H9 (cell line): ENCODE results near the gene IGDCC3. TPM values are rescaled to one million over a fixed set of nuclear protein-coding genes. Genes with fewer than 3 reads are reported as not detected.

Experiments used
- DNase-seq: peaks from one replicate; pipeline ENCODE4 v3.0.0-alpha.2; 2017
- H2AFZ ChIP-seq: one replicate; pipeline ENCODE4 v1.6.1; 2013; ENCODE audit warnings: mild to moderate bottlenecking, low read length, control low read depth, moderate library complexity
- H2AK5ac ChIP-seq: 2 replicates; pipeline ENCODE4 v1.6.1; 2013; ENCODE audit warnings: low read length, control low read depth, mixed read lengths; ENCODE audit not compliant: insufficient read length
- H2BK120ac ChIP-seq: one replicate; pipeline ENCODE4 v1.6.1; 2013; ENCODE audit warnings: low read depth, mild to moderate bottlenecking, low read length, control low read depth, inconsistent platforms; ENCODE audit not compliant: poor library complexity, severe bottlenecking
- H2BK12ac ChIP-seq: 2 replicates; pipeline ENCODE4 v1.6.1; 2013; ENCODE audit warnings: low read length, control low read depth, mixed read lengths, low read depth; ENCODE audit not compliant: insufficient read length
- H2BK15ac ChIP-seq: 2 replicates; pipeline ENCODE4 v1.6.1; 2013; ENCODE audit warnings: low read depth, low read length, control low read depth
- H2BK20ac ChIP-seq: one replicate; pipeline ENCODE4 v1.6.1; 2013; ENCODE audit warnings: low read depth, mild to moderate bottlenecking, low read length, control low read depth, inconsistent platforms; ENCODE audit not compliant: poor library complexity, severe bottlenecking
- H2BK5ac ChIP-seq: 2 replicates; pipeline ENCODE4 v1.6.1; 2013; ENCODE audit warnings: low read length, control low read depth, mixed read lengths; ENCODE audit not compliant: insufficient read length
- H3K14ac ChIP-seq: 2 replicates; pipeline ENCODE4 v1.6.1; 2013; ENCODE audit warnings: low read length, control low read depth; ENCODE audit not compliant: insufficient read depth
- H3K18ac ChIP-seq: 2 replicates; pipeline ENCODE4 v1.6.1; 2013; ENCODE audit warnings: low read depth, mild to moderate bottlenecking, mixed read lengths, low read length, control low read depth; ENCODE audit not compliant: insufficient read length
- H3K23ac ChIP-seq: 2 replicates; pipeline ENCODE4 v1.6.1; 2013; ENCODE audit warnings: low read length, control low read depth, mixed read lengths, low read depth; ENCODE audit not compliant: insufficient read length
- H3K23me2 ChIP-seq: 2 replicates; pipeline ENCODE4 v1.6.1; 2013; ENCODE audit warnings: low read depth, mild to moderate bottlenecking, mixed read lengths, low read length, control low read depth; ENCODE audit not compliant: insufficient read length, poor library complexity, severe bottlenecking
- H3K27ac ChIP-seq: 2 replicates; pipeline ENCODE4 v1.5.1; 2013; ENCODE audit warnings: low read length, control low read depth, mixed read lengths, low read depth; ENCODE audit not compliant: insufficient read length
- H3K27me3 ChIP-seq: 2 replicates; pipeline ENCODE4 v1.6.1; 2013; ENCODE audit warnings: low read length, control low read depth, inconsistent platforms; ENCODE audit not compliant: insufficient read depth
- H3K4ac ChIP-seq: 2 replicates; pipeline ENCODE4 v1.6.1; 2013; ENCODE audit warnings: low read depth, mild to moderate bottlenecking, control low read depth, inconsistent platforms, low read length, moderate library complexity
- H3K4me1 ChIP-seq: 2 replicates; pipeline ENCODE4 v1.6.1; 2013; ENCODE audit warnings: low read length, control low read depth, inconsistent platforms; ENCODE audit not compliant: insufficient read depth
- H3K4me2 ChIP-seq: 2 replicates; pipeline ENCODE4 v1.6.1; 2013; ENCODE audit warnings: low read length, control low read depth, mixed read lengths; ENCODE audit not compliant: insufficient read length, insufficient read depth
- H3K56ac ChIP-seq: 2 replicates; pipeline ENCODE4 v1.6.1; 2013; ENCODE audit warnings: low read depth, mild to moderate bottlenecking, mixed read lengths, low read length, control low read depth; ENCODE audit not compliant: insufficient read length
- H3K79me1 ChIP-seq: 2 replicates; pipeline ENCODE4 v1.6.1; 2013; ENCODE audit warnings: low read depth, mild to moderate bottlenecking, moderate library complexity, low read length, control low read depth, inconsistent platforms; ENCODE audit not compliant: insufficient read depth, poor library complexity, severe bottlenecking
- H3K79me2 ChIP-seq: 2 replicates; pipeline ENCODE4 v1.6.1; 2013; ENCODE audit warnings: low read length, control low read depth, inconsistent platforms; ENCODE audit not compliant: insufficient read depth
- H3K9ac ChIP-seq: 2 replicates; pipeline ENCODE4 v1.6.1; 2013; ENCODE audit warnings: low read length, control low read depth, mixed read lengths; ENCODE audit not compliant: insufficient read length; ENCODE audit errors: extremely low read depth
- H3K9me3 ChIP-seq: one replicate; pipeline ENCODE4 v1.6.1; 2013; ENCODE audit warnings: low read depth, low read length, inconsistent platforms; ENCODE audit not compliant: control insufficient read depth
- H3T11ph ChIP-seq: one replicate; pipeline ENCODE4 v1.6.1; 2013; ENCODE audit warnings: mild to moderate bottlenecking, low read length, control low read depth, inconsistent platforms
- H4K20me1 ChIP-seq: one replicate; pipeline ENCODE4 v1.6.1; 2013; ENCODE audit not compliant: control insufficient read depth, insufficient read length, insufficient read depth
- H4K5ac ChIP-seq: 2 replicates; pipeline ENCODE4 v1.6.1; 2013; ENCODE audit warnings: low read depth, mild to moderate bottlenecking, mixed read lengths, low read length, control low read depth; ENCODE audit not compliant: insufficient read length
- H4K8ac ChIP-seq: replicated peaks from 2 replicates; pipeline ENCODE4 v1.6.1; 2013; ENCODE audit warnings: low read length, control low read depth, mixed read lengths, low read depth; ENCODE audit not compliant: insufficient read length
- H4K91ac ChIP-seq: 2 replicates; pipeline ENCODE4 v1.6.1; 2013; ENCODE audit warnings: low read depth, mild to moderate bottlenecking, moderate library complexity, mixed read lengths, low read length, control low read depth; ENCODE audit not compliant: insufficient read length
- H3K27ac Mint-ChIP-seq, 3 experiments: 2 replicates in 2 of 3; 3 replicates in 1 of 3; pipeline ENCODE4 v1.8.0; 2020 to 2021; ENCODE audit warnings: mixed read lengths in 3 of 3, mild to moderate bottlenecking in 1 of 3, moderate library complexity in 1 of 3
- H3K27me3 Mint-ChIP-seq: 2 replicates; pipeline ENCODE4 v1.8.0; 2021; ENCODE audit warnings: low read depth, mild to moderate bottlenecking, moderate library complexity, mixed read lengths
- H3K36me3 Mint-ChIP-seq, 3 experiments: 2 replicates in 2 of 3; 3 replicates in 1 of 3; pipeline ENCODE4 v1.8.0; 2020 to 2021; ENCODE audit warnings: low read depth in 3 of 3, mixed read lengths in 3 of 3; ENCODE audit not compliant: insufficient read depth in 1 of 3
- H3K4me1 Mint-ChIP-seq, 2 experiments: 2 replicates each; pipeline ENCODE4 v1.8.0; 2020; ENCODE audit warnings: mixed read lengths in 2 of 2
- H3K4me3 Mint-ChIP-seq, 2 experiments: 2 replicates in 1 of 2; 3 replicates in 1 of 2; pipeline ENCODE4 v1.8.0; 2020 to 2021; ENCODE audit warnings: mild to moderate bottlenecking in 2 of 2, mixed read lengths in 2 of 2, moderate library complexity in 1 of 2
- H3K9me3 Mint-ChIP-seq, 2 experiments: 2 replicates in 1 of 2; 3 replicates in 1 of 2; pipeline ENCODE4 v1.8.0; 2020; ENCODE audit warnings: mild to moderate bottlenecking in 2 of 2, mixed read lengths in 2 of 2, moderate library complexity in 1 of 2
- WGBS: extraction: QIAGEN DNeasy Blood & Tissue Kit; methylation state at CpG from one replicate; pipeline ENCODE4 v1.1.7; 2013; ENCODE audit warnings: missing lambda C conversion rate, low lambda C conversion rate, mixed read lengths; ENCODE audit not compliant: insufficient read length; ENCODE audit errors: extremely low coverage; 5-methylcytosine and 5-hydroxymethylcytosine counted together
- total RNA-seq: library from RNA; stranded (reverse); gene quantifications from 2 replicates; pipeline ENCODE4 v1.2.1, GENCODE V29; 2021
- TF ChIP-seq, protein P1 (sequence below): fragments of 200-600 bp; sonication (generic); conservative IDR thresholded peaks from 3 replicates; pipeline ENCODE4 v1.8.0; 2021; ENCODE audit warnings: antibody characterized with exemption, mild to moderate bottlenecking

The IGDCC3 gene
- total RNA-seq, 1 experiment from 2014 or later = 18.9 TPM

DNA sequence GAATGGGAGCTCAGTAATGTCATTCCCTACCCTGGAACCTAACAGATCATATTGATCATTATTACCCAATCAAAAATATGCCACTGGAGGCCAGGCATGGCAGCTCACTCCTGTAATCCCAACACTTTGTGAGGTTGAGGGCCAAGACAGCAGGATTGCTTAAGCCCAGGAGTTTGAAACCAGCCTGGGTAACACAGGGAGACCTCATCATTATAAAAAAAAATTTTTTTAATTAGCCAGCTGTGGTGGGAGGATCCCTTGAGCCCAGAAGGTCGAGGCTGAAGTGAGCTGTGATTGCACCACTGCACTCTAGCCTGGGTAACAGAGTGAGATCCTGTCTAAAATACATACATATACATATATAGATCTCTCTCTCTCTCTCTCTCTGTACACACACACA, 34.8 kb upstream of the IGDCC3 start:
- H3K4me2 ChIP-seq = no peak overlapping the region
- no peaks in the 10 kb centered on the region for H4K20me1 ChIP-seq
- no peaks in the 10 kb centered on the region for H3K9me3 ChIP-seq
- Mint-ChIP-seq H3K36me3 (peaks cover 11 to 18% (median 12%) of the 10 kb centered on the region in 3 experiments), H3K4me3 (no peak overlapping the region), H3K27ac (peak overlapping the region in 1 of 3 experiments; percentile 85; a peak in 1 of 7 replicates), H3K4me1 (peaks cover 70 to 71% of the 10 kb centered on the region in 2 experiments), H3K9me3 (no peaks in the 10 kb centered on the region; a peak in 1 of 5 replicates), H3K27me3 (peaks cover 5% of the 10 kb centered on the region)
- H2AK5ac ChIP-seq = no peak overlapping the region
- no peak overlapping the region for H4K8ac ChIP-seq
- no peak overlapping the region for H3K56ac ChIP-seq
- H3K14ac ChIP-seq = no peak overlapping the region
- TF ChIP-seq, protein P1, sequence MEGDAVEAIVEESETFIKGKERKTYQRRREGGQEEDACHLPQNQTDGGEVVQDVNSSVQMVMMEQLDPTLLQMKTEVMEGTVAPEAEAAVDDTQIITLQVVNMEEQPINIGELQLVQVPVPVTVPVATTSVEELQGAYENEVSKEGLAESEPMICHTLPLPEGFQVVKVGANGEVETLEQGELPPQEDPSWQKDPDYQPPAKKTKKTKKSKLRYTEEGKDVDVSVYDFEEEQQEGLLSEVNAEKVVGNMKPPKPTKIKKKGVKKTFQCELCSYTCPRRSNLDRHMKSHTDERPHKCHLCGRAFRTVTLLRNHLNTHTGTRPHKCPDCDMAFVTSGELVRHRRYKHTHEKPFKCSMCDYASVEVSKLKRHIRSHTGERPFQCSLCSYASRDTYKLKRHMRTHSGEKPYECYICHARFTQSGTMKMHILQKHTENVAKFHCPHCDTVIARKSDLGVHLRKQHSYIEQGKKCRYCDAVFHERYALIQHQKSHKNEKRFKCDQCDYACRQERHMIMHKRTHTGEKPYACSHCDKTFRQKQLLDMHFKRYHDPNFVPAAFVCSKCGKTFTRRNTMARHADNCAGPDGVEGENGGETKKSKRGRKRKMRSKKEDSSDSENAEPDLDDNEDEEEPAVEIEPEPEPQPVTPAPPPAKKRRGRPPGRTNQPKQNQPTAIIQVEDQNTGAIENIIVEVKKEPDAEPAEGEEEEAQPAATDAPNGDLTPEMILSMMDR = no peak
- no peak overlapping the region for H2BK120ac ChIP-seq
- H2BK12ac ChIP-seq = no peak overlapping the region
- H3K4me1 ChIP-seq = peaks cover 24% of the 10 kb centered on the region; the same call in 1 of the 2 replicates
- DNase-seq = no peak
- no peak overlapping the region for H2AFZ ChIP-seq
- no peak overlapping the region for H2BK15ac ChIP-seq
- no peak overlapping the region for H3K4ac ChIP-seq
- H3K27me3 ChIP-seq = no peaks in the 10 kb centered on the region
- H4K5ac ChIP-seq = no peak overlapping the region
- no peak overlapping the region for H3K18ac ChIP-seq
- H2BK5ac ChIP-seq = no peak overlapping the region
- no peak overlapping the region for H4K91ac ChIP-seq
- H3K9ac ChIP-seq = no peak overlapping the region
- H3K27ac ChIP-seq = no peak overlapping the region
- H3K79me2 ChIP-seq = no peaks in the 10 kb centered on the region; the same call in 1 of the 2 replicates
- H3K23ac ChIP-seq = no peak overlapping the region
- H3T11ph ChIP-seq = no peak overlapping the region
- no peak overlapping the region for H2BK20ac ChIP-seq
- WGBS = no CpG with 5 or more reads among the region's 1 CpG
- no peaks in the 10 kb centered on the region for H3K23me2 ChIP-seq
- no peaks in the 10 kb centered on the region for H3K79me1 ChIP-seq
